PC-3 (cell line): ENCODE measurements around the gene TMEM139. TPM values are rescaled to one million over a fixed set of nuclear protein-coding genes. Genes with fewer than 3 reads are reported as not detected.
A peak's percentile ranks its signal among the peaks of the same experiment; 100 is the strongest.

ENCODE experiments used
- ATAC-seq: fragments of 200-7000 bp; cut with Tn5 transposase; 2 replicates; pipeline ENCODE4 v1.9.1; 2020; ENCODE audit warnings: mild to moderate bottlenecking, moderate library complexity
- BruUV-seq: library from RNA; stranded (reverse); fragments of 400-500 nt; replicated peaks from 2 replicates; lab custom pipeline; 2021; lab: Mats Ljungman, UMichigan
- CTCF ChIA-PET: fragments of 300-600 bp; sonication (Branson Sonifier 250); formaldehyde crosslinking; loops from one replicate; lab custom pipeline; 2022; ENCODE audit warnings: antibody characterized with exemption; lab: Charles Lee
- POLR2A ChIA-PET: fragments of 300-600 bp; sonication (Branson Sonifier 250); formaldehyde crosslinking; loops from one replicate; lab custom pipeline; 2022; ENCODE audit warnings: antibody characterized with exemption; ENCODE audit not compliant: unreplicated experiment; lab: Charles Lee
- DNase-seq: peaks from one replicate; pipeline ENCODE4 v3.0.0-alpha.2; 2015
- H2AFZ ChIP-seq: fragments of 300-600 bp; sonication (generic); 2 replicates; pipeline ENCODE4 v1.6.0; 2016; ENCODE audit warnings: antibody characterized with exemption, low read length
- H3F3A ChIP-seq: fragments of 300-600 bp; sonication (generic); one replicate; pipeline ENCODE4 v1.6.0; 2017; ENCODE audit warnings: antibody characterized with exemption, low read length, control low read depth, mild to moderate bottlenecking; ENCODE audit not compliant: unreplicated experiment
- H3K27ac ChIP-seq: fragments of 300-600 bp; sonication (generic); 2 replicates; pipeline ENCODE4 v1.5.1; 2016; ENCODE audit warnings: mild to moderate bottlenecking, low read length
- H3K27me3 ChIP-seq: fragments of 300-600 bp; sonication (generic); 2 replicates; pipeline ENCODE4 v1.6.1; 2016; ENCODE audit warnings: low read length, mixed read lengths
- H3K36me3 ChIP-seq: fragments of 300-600 bp; sonication (generic); 2 replicates; pipeline ENCODE4 v1.6.1; 2016; ENCODE audit warnings: low read depth, mixed run types, low read length, mixed read lengths
- H3K4me1 ChIP-seq: fragments of 300-600 bp; sonication (generic); 2 replicates; pipeline ENCODE4 v1.5.1; 2016; ENCODE audit warnings: low read length; ENCODE audit not compliant: insufficient read depth
- H3K4me2 ChIP-seq: fragments of 300-600 bp; sonication (generic); 2 replicates; pipeline ENCODE4 v1.6.0; 2016; ENCODE audit warnings: low read length
- H3K4me3 ChIP-seq: fragments of 300-600 bp; sonication (generic); 2 replicates; pipeline ENCODE4 v1.5.1; 2016; ENCODE audit warnings: mild to moderate bottlenecking, low read length, mixed read lengths
- H3K79me2 ChIP-seq: fragments of 300-600 bp; sonication (generic); 2 replicates; pipeline ENCODE4 v1.6.1; 2017; ENCODE audit warnings: low read length, mixed read lengths
- H3K9ac ChIP-seq: fragments of 300-600 bp; sonication (generic); 2 replicates; pipeline ENCODE4 v1.6.0; 2016; ENCODE audit warnings: mild to moderate bottlenecking, low read length
- H3K9me2 ChIP-seq: fragments of 300-600 bp; sonication (generic); replicated peaks from 2 replicates; pipeline ENCODE4 v1.6.1; 2016; ENCODE audit warnings: mixed run types, low read length, mixed read lengths
- H3K9me3 ChIP-seq: fragments of 300-600 bp; sonication (generic); 2 replicates; pipeline ENCODE4 v1.6.1; 2016; ENCODE audit warnings: low read length, mixed read lengths
- H4K20me1 ChIP-seq: fragments of 300-600 bp; sonication (generic); 2 replicates; pipeline ENCODE4 v1.6.1; 2016; ENCODE audit warnings: low read length, mixed read lengths
- EZH2 ChIP-seq: fragments of 300-600 bp; sonication (generic); IDR thresholded peaks from one replicate; pipeline ENCODE4 v1.6.1; 2017; ENCODE audit warnings: antibody characterized with exemption, mild to moderate bottlenecking, low read length; ENCODE audit not compliant: unreplicated experiment
- EZH2phosphoT487 ChIP-seq: fragments of 300-600 bp; sonication (generic); IDR thresholded peaks from 2 replicates; pipeline ENCODE4 v1.6.1; 2018; ENCODE audit warnings: mild to moderate bottlenecking, antibody characterized with exemption, low read length, borderline replicate concordance
- intact Hi-C: fragments of 100-400 bp; cut with micrococcal nuclease; formaldehyde crosslinking; loops from 2 replicates; pipeline ENCODE4 v1.9.0; 2023
- total RNA-seq: library from RNA; depleted of rRNA; stranded (reverse); fragments of >200 nt; gene quantifications from 2 replicates; pipeline ENCODE4 v1.2.3, GENCODE V29; 2014
- TF ChIP-seq, protein P1 (sequence below): fragments of 300-600 bp; sonication (generic); conservative IDR thresholded peaks from 2 replicates; pipeline ENCODE4 v1.5.1; 2017; ENCODE audit warnings: antibody characterized with exemption, low read depth, mild to moderate bottlenecking, low read length

Gene TMEM139
- total RNA-seq, 1 experiment from 2014 or later: 5.2 TPM

- ChIA-PET POLR2A (interaction anchor here (0.7 kb wide), 1 partner anchor 448 kb away, joined by 3 read pairs; no protein-coding TSS in a partner anchor), CTCF (no interaction called here)
- BruUV-seq: no TSS peak
- H3K9me3 ChIP-seq: no peaks in the 10 kb centered on the region
- H3K36me3 ChIP-seq: no peaks in the 10 kb centered on the region
- H2AFZ ChIP-seq: no peak overlapping the region
- peaks cover 49% of the 10 kb centered on the region for H3K4me1 ChIP-seq
- no peak overlapping the region for H3K9ac ChIP-seq
- intact Hi-C loops: no loop called here
- H3F3A ChIP-seq: no peaks in the 10 kb centered on the region
- no peaks in the 10 kb centered on the region for H4K20me1 ChIP-seq
- TF ChIP-seq EZH2phosphoT487 (no peak), EZH2 (no peak)
- TF ChIP-seq, protein P1, sequence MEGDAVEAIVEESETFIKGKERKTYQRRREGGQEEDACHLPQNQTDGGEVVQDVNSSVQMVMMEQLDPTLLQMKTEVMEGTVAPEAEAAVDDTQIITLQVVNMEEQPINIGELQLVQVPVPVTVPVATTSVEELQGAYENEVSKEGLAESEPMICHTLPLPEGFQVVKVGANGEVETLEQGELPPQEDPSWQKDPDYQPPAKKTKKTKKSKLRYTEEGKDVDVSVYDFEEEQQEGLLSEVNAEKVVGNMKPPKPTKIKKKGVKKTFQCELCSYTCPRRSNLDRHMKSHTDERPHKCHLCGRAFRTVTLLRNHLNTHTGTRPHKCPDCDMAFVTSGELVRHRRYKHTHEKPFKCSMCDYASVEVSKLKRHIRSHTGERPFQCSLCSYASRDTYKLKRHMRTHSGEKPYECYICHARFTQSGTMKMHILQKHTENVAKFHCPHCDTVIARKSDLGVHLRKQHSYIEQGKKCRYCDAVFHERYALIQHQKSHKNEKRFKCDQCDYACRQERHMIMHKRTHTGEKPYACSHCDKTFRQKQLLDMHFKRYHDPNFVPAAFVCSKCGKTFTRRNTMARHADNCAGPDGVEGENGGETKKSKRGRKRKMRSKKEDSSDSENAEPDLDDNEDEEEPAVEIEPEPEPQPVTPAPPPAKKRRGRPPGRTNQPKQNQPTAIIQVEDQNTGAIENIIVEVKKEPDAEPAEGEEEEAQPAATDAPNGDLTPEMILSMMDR: no peak
- no peaks in the 10 kb centered on the region for H3K9me2 ChIP-seq
- H3K27ac ChIP-seq: no peak overlapping the region
- DNase-seq: no peak
- H3K27me3 ChIP-seq: no peaks in the 10 kb centered on the region
- ATAC-seq: no peak
- H3K79me2 ChIP-seq: peaks cover 10% of the 10 kb centered on the region
- H3K4me2 ChIP-seq: no peak overlapping the region
- H3K4me3 ChIP-seq: no peak overlapping the region
Measured at GRCh38 chr7:143283381-143283780, 1.4 kb upstream of the TMEM139 start.

- Histone ChIP-seq H3K4me1 (peaks cover 42% of the 10 kb centered on the region), H3K36me3 (peaks cover 3% of the 10 kb centered on the region; the same call in 1 of the 2 replicates), H3F3A (no peaks in the 10 kb centered on the region), H2AFZ (peak overlapping the region; percentile 72), H3K4me3 (peak overlapping the region; percentile 33; the same call in 1 of the 2 replicates), H3K27me3 (no peaks in the 10 kb centered on the region), H3K9ac (peak overlapping the region; percentile 13; the same call in 1 of the 2 replicates), H4K20me1 (peaks cover 8% of the 10 kb centered on the region; the same call in 1 of the 2 replicates), H3K4me2 (peak overlapping the region; percentile 69), H3K79me2 (peaks cover 31% of the 10 kb centered on the region), H3K9me2 (no peaks in the 10 kb centered on the region), H3K9me3 (no peaks in the 10 kb centered on the region), H3K27ac (peak overlapping the region; percentile 71)
- intact Hi-C loops: no loop called here
- ATAC-seq (peak; percentile 76), DNase-seq (peak; percentile 90)
- CTCF ChIA-PET: no interaction called here
- POLR2A ChIA-PET: interaction anchor here (0.6 kb wide), 1 partner anchor 40 kb away, joined by 4 read pairs; no protein-coding TSS in a partner anchor
- TF ChIP-seq, protein P1: no peak
- TF ChIP-seq EZH2phosphoT487 (no peak), EZH2 (no peak)
- BruUV-seq: no TSS peak
Measured at GRCh38 chr7:143285470-143285778, 666 bp downstream of the TMEM139 start.

DNA sequence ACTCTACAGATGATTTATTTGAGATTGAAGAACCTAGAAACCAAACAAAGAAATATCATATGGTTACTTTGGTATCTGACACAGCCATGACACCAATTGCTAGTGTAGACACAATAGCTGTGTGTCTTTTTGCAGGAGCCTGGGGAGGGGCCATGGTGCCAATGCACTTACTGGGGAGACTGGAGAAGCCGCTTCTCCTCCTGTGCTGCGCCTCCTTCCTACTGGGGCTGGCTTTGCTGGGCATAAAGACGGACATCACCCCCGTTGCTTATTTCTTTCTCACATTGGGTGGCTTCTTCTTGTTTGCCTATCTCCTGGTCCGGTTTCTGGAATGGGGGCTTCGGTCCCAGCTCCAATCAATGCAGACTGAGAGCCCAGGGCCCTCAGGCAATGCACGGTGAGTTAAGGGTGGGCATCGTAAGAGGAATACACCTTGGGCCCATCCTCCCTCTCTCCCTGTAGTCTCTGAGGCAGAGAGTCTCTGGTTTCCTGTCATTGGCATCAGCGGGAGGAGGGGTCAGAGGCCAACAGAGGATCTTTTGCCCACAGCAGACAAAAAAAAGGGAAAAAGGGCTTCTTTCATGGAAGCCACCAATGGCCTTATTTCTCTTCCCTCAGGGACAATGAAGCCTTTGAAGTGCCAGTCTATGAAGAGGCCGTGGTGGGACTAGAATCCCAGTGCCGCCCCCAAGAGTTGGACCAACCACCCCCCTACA lies 1.2 kb downstream of the TMEM139 start:
- H3K36me3 ChIP-seq: peaks cover 8% of the 10 kb centered on the region; the same call in 1 of the 2 replicates
- ChIA-PET POLR2A (interaction anchor here (0.6 kb wide), 1 partner anchor 41 kb away, joined by 4 read pairs; no protein-coding TSS in a partner anchor), CTCF (no interaction called here)
- DNase-seq (no peak), ATAC-seq (no peak)
- no peaks in the 10 kb centered on the region for H3K9me2 ChIP-seq
- H3K4me1 ChIP-seq: peaks cover 44% of the 10 kb centered on the region
- H3K9ac ChIP-seq: 0 out of 2 replicates have a peak overlapping the region, but pooled peaks have one; percentile 13
- peak overlapping the region; percentile 71 for H3K27ac ChIP-seq
- H3K27me3 ChIP-seq: no peaks in the 10 kb centered on the region
- intact Hi-C loops: no loop called here
- H3K4me3 ChIP-seq: no peak overlapping the region
- peaks cover 36% of the 10 kb centered on the region for H3K79me2 ChIP-seq
- BruUV-seq: TSS peak; percentile 5
- H3F3A ChIP-seq: no peaks in the 10 kb centered on the region
- H3K4me2 ChIP-seq: peak overlapping the region; percentile 69
- H4K20me1 ChIP-seq: peaks cover 12% of the 10 kb centered on the region; the same call in 1 of the 2 replicates
- H2AFZ ChIP-seq: peak overlapping the region; percentile 72
- H3K9me3 ChIP-seq: no peaks in the 10 kb centered on the region
- TF ChIP-seq EZH2phosphoT487: no peak
- TF ChIP-seq, protein P1: no peak
- no peak for TF ChIP-seq EZH2
